ENCODE measurements around the gene GPC3.

GPC3 gene

DNA sequence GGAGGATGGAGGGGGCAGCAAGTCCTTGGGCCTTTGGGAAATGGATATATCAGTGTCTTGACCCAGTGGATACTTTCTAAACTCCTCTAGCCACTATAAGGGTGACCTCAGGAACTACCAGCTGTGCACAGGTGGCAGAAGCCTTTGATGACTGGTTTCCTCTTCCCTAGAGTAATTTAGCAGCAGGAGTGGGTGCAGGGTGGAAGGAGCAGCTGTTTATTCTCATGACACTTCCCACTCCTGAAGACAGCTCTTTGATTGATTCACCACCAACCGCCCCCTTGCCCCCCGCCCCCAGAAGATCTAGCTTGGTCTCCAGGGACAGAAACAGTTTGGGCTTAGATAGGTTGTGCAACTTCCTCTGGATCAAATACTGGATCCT lies 63.0 kb downstream of the GPC3 start:
- TF ChIP-seq, protein P1, sequence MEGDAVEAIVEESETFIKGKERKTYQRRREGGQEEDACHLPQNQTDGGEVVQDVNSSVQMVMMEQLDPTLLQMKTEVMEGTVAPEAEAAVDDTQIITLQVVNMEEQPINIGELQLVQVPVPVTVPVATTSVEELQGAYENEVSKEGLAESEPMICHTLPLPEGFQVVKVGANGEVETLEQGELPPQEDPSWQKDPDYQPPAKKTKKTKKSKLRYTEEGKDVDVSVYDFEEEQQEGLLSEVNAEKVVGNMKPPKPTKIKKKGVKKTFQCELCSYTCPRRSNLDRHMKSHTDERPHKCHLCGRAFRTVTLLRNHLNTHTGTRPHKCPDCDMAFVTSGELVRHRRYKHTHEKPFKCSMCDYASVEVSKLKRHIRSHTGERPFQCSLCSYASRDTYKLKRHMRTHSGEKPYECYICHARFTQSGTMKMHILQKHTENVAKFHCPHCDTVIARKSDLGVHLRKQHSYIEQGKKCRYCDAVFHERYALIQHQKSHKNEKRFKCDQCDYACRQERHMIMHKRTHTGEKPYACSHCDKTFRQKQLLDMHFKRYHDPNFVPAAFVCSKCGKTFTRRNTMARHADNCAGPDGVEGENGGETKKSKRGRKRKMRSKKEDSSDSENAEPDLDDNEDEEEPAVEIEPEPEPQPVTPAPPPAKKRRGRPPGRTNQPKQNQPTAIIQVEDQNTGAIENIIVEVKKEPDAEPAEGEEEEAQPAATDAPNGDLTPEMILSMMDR (conservative IDR thresholded peaks at IDR 0.05; ENCODE audit: low read depth, low read length) = no peak
- no peak for DNase-seq (ENCODE audit: low read depth)
- no peak overlapping the region for H3K4me3 ChIP-seq (ENCODE audit: low read depth, low read length)

DNA sequence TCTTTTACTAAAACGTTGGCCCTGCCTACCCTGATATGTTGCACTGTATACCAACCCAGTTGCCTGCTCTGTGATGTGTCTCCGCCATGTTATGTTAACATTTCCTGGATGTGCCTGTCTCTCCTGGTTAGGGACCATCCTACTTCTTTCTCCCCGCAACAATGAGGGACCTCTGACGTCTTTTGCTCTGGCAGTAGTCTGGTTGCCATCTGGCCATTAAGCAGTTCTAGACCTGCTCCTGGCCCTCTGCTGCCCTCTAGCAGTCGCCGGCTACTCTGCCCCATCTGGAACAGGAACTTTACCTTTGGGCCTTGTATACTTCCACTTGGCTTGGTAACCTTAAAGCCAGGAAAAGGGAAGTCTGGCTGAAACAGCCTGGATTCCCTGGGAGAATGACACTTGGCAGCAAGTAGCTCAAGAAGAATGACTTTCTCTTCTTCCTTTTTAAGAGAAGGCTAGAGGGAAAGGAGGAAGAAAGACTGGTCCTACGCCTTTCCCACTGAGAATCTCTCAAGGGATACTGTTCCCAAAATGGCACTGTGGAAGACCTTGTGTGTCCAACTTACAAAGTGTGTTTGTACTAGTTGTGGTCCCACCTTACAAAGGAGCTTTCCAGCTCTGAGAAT lies 63.5 kb downstream of the GPC3 start:
- no peak overlapping the region for H3K4me3 ChIP-seq (ENCODE audit: low read depth, low read length)
- TF ChIP-seq, protein P1 (conservative IDR thresholded peaks at IDR 0.05; ENCODE audit: low read depth, low read length) = peak; percentile 65
- peak; percentile 34 for DNase-seq (ENCODE audit: low read depth)

DNA sequence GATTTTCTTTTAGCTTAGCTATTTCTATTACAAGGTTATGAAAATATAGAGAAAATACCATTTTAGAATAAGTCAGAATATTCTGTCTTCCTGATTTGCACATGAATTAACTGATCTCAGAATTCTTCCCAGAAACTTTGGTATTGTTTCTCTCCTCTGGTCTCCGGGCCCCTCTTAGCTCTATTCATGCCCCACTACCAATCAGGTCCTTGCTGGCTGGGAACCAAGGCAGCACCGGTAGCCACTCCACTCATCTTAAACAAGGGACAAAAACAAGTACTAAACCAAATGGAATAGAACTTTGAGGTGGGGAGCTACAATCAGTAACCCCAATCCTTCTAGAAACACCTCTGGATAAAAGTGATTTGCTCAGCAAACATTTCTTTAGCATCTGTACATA lies 64.3 kb downstream of the GPC3 start:
- TF ChIP-seq, protein P1 (conservative IDR thresholded peaks at IDR 0.05; ENCODE audit: low read depth, low read length) = no peak
- H3K4me3 ChIP-seq (ENCODE audit: low read depth, low read length) = no peak overlapping the region
- no peak for DNase-seq (ENCODE audit: low read depth)

DNA sequence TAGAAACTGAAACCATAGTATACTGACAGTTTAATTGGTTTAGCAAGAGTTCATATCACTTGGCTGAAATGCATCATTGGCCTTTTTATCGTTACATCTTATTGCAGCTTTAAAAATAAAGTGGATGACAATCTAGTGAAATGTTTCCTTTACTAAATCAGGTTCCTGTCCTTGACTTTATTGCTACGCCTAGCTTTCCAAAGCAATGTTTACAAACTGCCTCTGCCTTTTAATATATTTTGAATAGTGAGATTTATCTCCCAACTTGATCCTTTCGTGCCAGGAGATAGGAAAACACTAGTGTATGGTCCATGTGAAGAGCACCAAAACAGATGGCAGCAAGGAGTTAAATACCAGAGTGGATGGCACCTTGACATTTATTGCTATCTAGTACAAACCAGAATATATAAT lies 67.0 kb downstream of the GPC3 start:
- no peak for DNase-seq (ENCODE audit: low read depth)
- H3K4me3 ChIP-seq (ENCODE audit: low read depth, low read length) = no peak overlapping the region
- TF ChIP-seq, protein P1 (conservative IDR thresholded peaks at IDR 0.05; ENCODE audit: low read depth, low read length) = no peak

DNA sequence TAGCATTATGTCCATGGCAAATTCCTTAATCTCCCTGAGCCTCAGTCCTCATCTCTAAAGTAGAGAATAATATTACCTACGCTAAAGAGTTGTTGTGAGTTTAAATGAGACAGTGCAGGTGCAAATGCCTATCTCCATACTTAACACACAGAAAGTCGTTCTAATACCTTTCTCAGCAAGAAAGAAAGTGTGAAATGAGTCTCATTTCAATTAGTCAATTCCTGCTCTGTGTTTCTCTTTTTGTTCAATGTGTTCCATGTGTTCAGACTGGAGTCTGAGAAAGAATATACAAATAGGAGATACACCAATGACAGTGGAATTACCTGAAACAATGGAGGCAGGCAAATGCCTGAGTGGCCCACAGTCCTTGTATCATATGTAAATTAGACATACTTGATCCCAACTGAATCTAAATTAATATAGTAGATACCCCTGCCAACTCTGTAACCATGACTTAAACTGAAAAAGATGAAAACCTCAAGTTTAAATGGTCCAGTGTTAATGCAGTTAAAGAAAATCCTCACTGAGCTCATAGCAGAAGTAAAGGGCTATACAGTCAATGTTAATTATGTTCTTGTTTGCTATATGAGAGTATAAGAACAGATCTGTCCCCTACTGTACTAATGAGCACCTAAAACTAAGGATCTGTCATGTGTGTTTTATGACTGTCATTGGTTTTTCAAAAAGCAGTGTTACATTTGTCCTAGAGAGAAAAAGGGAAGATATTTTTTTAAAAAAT lies 68.2 kb downstream of the GPC3 start:
- TF ChIP-seq, protein P1 (conservative IDR thresholded peaks at IDR 0.05; ENCODE audit: low read depth, low read length) = no peak
- no peak for DNase-seq (ENCODE audit: low read depth)

DNA sequence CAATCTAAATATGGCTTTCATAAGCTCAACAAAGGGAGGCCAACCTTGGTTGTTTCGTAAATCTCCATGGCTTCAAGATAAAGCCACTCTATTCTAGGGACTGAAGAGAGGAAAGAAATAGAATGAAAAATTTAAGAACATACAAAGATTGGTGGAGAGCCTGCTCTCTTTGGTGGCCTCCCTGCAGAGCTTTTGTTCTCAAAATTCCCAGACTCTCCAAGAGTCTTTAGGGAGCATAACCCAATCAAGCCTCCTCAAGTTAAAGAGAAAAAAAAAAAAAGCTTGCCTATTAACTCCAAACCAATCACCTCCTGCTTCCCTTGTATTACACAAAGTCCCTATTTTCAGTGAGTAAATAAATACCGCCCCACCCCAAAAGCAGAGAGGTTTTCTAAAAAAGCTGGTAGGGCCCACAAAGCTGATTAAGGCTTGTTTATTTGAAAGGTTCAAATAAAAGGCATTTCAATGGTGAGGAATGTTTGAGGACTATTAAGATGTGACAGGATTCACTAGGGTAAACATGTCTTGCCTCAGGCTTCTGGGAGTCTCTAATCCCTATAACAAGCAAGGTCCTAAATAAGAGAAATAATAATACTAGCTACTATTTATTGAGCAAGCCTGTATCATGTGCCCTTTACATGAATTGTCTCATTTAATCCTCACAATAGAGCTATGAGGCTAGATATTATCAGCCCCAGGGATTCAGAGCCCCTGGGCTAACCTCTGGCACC lies 71.6 kb downstream of the GPC3 start:
- DNase-seq (ENCODE audit: low read depth) = no peak
- TF ChIP-seq, protein P1 (conservative IDR thresholded peaks at IDR 0.05; ENCODE audit: low read depth, low read length) = no peak
- no peak overlapping the region for H3K4me3 ChIP-seq (ENCODE audit: low read depth, low read length)

More for the DNA sequence above, 68.2 kb downstream of the GPC3 start:
- H3K4me3 ChIP-seq (ENCODE audit: low read depth, low read length) = no peak overlapping the region

Measured in choroid plexus epithelial cell (primary cell).